ENCODE results near the gene ITGA1. TPM values are rescaled to one million over a fixed set of nuclear protein-coding genes. Genes with fewer than 3 reads are reported as not detected.

The ITGA1 gene
- total RNA-seq, 2 experiments from 2014 or later: not detected

GRCh38 chr5:52786949-52787599 is 642 bp upstream of the ITGA1 start:
- ChIA-PET CTCF (ENCODE audit: unreplicated experiment) (no interaction called here), POLR2A (no interaction called here)
- H3K79me2 ChIP-seq (ENCODE audit: insufficient read depth, low read depth, low read length): no peaks in the 10 kb centered on the region

GRCh38 chr5:52788505-52788821 is 747 bp downstream of the ITGA1 start:
- no peaks in the 10 kb centered on the region for H3K4me1 ChIP-seq (ENCODE audit: insufficient read depth, low read length, poor library complexity, severe bottlenecking)
- no peak for TF ChIP-seq EZH2phosphoT487 (IDR thresholded peaks at IDR 0.05; ENCODE audit: borderline replicate concordance, low read depth, low read length)
- CTCF ChIA-PET (ENCODE audit: unreplicated experiment): no interaction called here
- no peaks in the 10 kb centered on the region for H3K9me3 ChIP-seq (ENCODE audit: low read length)
- no peak for DNase-seq (ENCODE audit: low spot score)
- no peak overlapping the region for H2AFZ ChIP-seq (ENCODE audit: low read length)
- intact Hi-C loops (cut with micrococcal nuclease; ENCODE audit: unreplicated experiment): no loop called here
- POLR2A ChIA-PET: interaction anchor here (1.7 kb wide), 1 partner anchor 12 kb away, joined by 3 read pairs; no protein-coding TSS in a partner anchor
- no peak overlapping the region for H3K4me2 ChIP-seq (ENCODE audit: low read length)
- H3K9me2 ChIP-seq (ENCODE audit: insufficient read depth, low read length): no peaks in the 10 kb centered on the region
- no peak overlapping the region for H3K4me3 ChIP-seq (ENCODE audit: low read depth, low read length, poor library complexity, severe bottlenecking)
- H3K36me3 ChIP-seq (ENCODE audit: insufficient read depth, low read length): no peaks in the 10 kb centered on the region
- no peak overlapping the region for H3K27ac ChIP-seq (ENCODE audit: low read depth, low read length, poor library complexity, severe bottlenecking)
- no peaks in the 10 kb centered on the region for H3K79me2 ChIP-seq (ENCODE audit: insufficient read depth, low read depth, low read length)
- no peaks in the 10 kb centered on the region for H4K20me1 ChIP-seq (ENCODE audit: insufficient read depth, low read length)
- no TSS peak for BruUV-seq (replicated peaks)

More at GRCh38 chr5:52786949-52787599, 642 bp upstream of the ITGA1 start:
- peak; percentile 23 for DNase-seq (ENCODE audit: low spot score)
- H4K20me1 ChIP-seq (ENCODE audit: insufficient read depth, low read length): no peaks in the 10 kb centered on the region
- H3K4me3 ChIP-seq (ENCODE audit: low read depth, low read length, poor library complexity, severe bottlenecking): no peak overlapping the region
- no peaks in the 10 kb centered on the region for H3K36me3 ChIP-seq (ENCODE audit: insufficient read depth, low read length)
- BruUV-seq (replicated peaks): no TSS peak
- no peaks in the 10 kb centered on the region for H3K4me1 ChIP-seq (ENCODE audit: insufficient read depth, low read length, poor library complexity, severe bottlenecking)
- H3K9me2 ChIP-seq (ENCODE audit: insufficient read depth, low read length): no peaks in the 10 kb centered on the region
- no peaks in the 10 kb centered on the region for H3K9me3 ChIP-seq (ENCODE audit: low read length)
- no peak overlapping the region for H2AFZ ChIP-seq (ENCODE audit: low read length)
- no peak overlapping the region for H3K27ac ChIP-seq (ENCODE audit: low read depth, low read length, poor library complexity, severe bottlenecking)
- TF ChIP-seq EZH2phosphoT487 (IDR thresholded peaks at IDR 0.05; ENCODE audit: borderline replicate concordance, low read depth, low read length) (no peak), CTCF (conservative IDR thresholded peaks at IDR 0.05; ENCODE audit: low read length) (peak; percentile 65)
- intact Hi-C loops (cut with micrococcal nuclease; ENCODE audit: unreplicated experiment): loop anchor here (1.0 kb wide), 1 partner anchor 128 kb away; no protein-coding TSS in a partner anchor
- H3K4me2 ChIP-seq (ENCODE audit: low read length): no peak overlapping the region

GRCh38 chr5:52789378-52789777 is 1.7 kb downstream of the ITGA1 start:
- Histone ChIP-seq H2AFZ (ENCODE audit: low read length) (no peak overlapping the region), H4K20me1 (ENCODE audit: insufficient read depth, low read length) (no peaks in the 10 kb centered on the region), H3K36me3 (ENCODE audit: insufficient read depth, low read length) (no peaks in the 10 kb centered on the region), H3K9me2 (ENCODE audit: insufficient read depth, low read length) (no peaks in the 10 kb centered on the region), H3K27ac (ENCODE audit: low read depth, low read length, poor library complexity, severe bottlenecking) (no peak overlapping the region), H3K4me1 (ENCODE audit: insufficient read depth, low read length, poor library complexity, severe bottlenecking) (no peaks in the 10 kb centered on the region), H3K4me2 (ENCODE audit: low read length) (no peak overlapping the region), H3K9me3 (ENCODE audit: low read length) (no peaks in the 10 kb centered on the region), H3K79me2 (ENCODE audit: insufficient read depth, low read depth, low read length) (no peaks in the 10 kb centered on the region), H3K4me3 (ENCODE audit: low read depth, low read length, poor library complexity, severe bottlenecking) (no peak overlapping the region)
- CTCF ChIA-PET (ENCODE audit: unreplicated experiment): no interaction called here
- no peak for TF ChIP-seq EZH2phosphoT487 (IDR thresholded peaks at IDR 0.05; ENCODE audit: borderline replicate concordance, low read depth, low read length)
- no peak for TF ChIP-seq CTCF (conservative IDR thresholded peaks at IDR 0.05; ENCODE audit: low read length)
- no peak for DNase-seq (ENCODE audit: low spot score)
- intact Hi-C loops (cut with micrococcal nuclease; ENCODE audit: unreplicated experiment): no loop called here
- no TSS peak for BruUV-seq (replicated peaks)
- POLR2A ChIA-PET: interaction anchor here (0.8 to 1.7 kb wide), 3 partner anchors 10 to 28 kb away, joined by 3 read pairs; no protein-coding TSS in a partner anchor

Data from OCI-LY7 (cell line).